Suppressor macrophage treated with lipopolysaccharide for 1 hour (primary cell): ENCODE measurements around the gene BLTP2.
A peak's percentile ranks its signal among the peaks of the same experiment; 100 is the strongest.

Source experiments
- DNase-seq, 3 donors: peaks; one replicate each; pipeline ENCODE4 v3.0.0-alpha.2; 2020 to 2022

BLTP2 gene

GRCh38 chr17:28598389-28598788 lies 46.6 kb downstream of the BLTP2 start:
- DNase-seq = no peak

GRCh38 chr17:28597606-28598383 lies 47.2 kb downstream of the BLTP2 start:
- peak in 2 of 3 donors; percentile 23 to 25 for DNase-seq
